Measurements from ENCODE around the gene RHOB.

RHOB gene

DNA sequence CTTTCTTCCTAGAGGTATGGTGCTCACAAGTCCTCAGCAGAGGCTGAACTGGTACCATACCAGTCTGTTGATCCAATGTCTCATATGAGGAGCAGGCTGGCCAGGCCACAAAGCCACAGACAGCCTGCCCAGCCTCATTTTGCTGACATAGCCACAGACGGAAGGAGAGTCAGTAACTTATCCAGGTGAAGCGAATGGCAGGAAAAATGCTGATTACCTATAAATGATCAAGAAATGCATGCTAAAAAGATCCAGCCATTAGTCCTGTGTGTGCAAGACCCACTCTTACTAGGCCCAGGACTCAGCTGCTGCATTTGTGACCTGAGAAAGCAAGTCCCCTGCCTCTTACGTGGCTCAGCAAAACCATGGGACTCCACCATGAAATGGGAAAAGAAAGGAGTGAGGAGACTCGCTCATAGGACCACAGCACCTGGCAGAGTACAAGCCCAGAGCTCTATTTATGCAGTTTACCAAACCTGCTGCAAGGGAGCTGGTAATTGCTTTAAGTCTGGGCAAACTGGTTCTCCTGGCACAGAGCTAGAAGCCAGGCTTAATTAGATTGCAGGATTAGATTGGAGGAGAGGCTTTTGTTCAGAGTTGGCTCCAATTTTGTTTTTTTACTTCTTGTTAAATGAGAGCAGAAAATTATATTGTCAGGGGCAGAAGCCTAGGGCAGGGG is 19.0 kb downstream of the RHOB start:
- H3K4me3 ChIP-seq (ENCODE audit: low read depth, low read length) = no peak overlapping the region
- TF ChIP-seq, protein P1, sequence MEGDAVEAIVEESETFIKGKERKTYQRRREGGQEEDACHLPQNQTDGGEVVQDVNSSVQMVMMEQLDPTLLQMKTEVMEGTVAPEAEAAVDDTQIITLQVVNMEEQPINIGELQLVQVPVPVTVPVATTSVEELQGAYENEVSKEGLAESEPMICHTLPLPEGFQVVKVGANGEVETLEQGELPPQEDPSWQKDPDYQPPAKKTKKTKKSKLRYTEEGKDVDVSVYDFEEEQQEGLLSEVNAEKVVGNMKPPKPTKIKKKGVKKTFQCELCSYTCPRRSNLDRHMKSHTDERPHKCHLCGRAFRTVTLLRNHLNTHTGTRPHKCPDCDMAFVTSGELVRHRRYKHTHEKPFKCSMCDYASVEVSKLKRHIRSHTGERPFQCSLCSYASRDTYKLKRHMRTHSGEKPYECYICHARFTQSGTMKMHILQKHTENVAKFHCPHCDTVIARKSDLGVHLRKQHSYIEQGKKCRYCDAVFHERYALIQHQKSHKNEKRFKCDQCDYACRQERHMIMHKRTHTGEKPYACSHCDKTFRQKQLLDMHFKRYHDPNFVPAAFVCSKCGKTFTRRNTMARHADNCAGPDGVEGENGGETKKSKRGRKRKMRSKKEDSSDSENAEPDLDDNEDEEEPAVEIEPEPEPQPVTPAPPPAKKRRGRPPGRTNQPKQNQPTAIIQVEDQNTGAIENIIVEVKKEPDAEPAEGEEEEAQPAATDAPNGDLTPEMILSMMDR (IDR thresholded peaks at IDR 0.05; ENCODE audit: low read depth, low read length) = no peak

GRCh38 chr2:20467789-20468548 is 21.1 kb downstream of the RHOB start:
- TF ChIP-seq, protein P1 (IDR thresholded peaks at IDR 0.05; ENCODE audit: low read depth, low read length) = no peak
- no peak overlapping the region for H3K4me3 ChIP-seq (ENCODE audit: low read depth, low read length)

GRCh38 chr2:20468549-20469500 is 22.0 kb downstream of the RHOB start:
- TF ChIP-seq, protein P1 (IDR thresholded peaks at IDR 0.05; ENCODE audit: low read depth, low read length) = no peak
- no peak overlapping the region for H3K4me3 ChIP-seq (ENCODE audit: low read depth, low read length)

DNA sequence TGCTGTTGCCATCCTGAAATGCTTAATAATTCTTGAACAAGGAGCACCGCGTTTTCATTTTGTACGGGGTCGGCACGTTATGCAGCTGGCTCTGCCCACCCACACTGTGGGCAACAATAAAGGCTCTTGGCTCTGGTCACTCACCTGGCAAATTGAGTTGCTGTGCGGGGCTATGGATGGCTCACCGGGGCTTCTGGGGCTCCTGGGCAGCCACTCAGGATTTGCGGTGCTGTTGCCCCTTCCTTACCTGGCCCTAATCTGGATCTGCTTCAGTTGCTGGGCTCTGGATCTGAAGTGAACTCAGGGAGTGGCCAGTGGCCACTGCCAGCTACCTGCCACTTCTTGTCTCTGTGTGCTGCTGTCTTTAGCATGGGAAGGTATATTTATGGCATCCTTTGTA is 22.7 kb downstream of the RHOB start:
- H3K4me3 ChIP-seq (ENCODE audit: low read depth, low read length) = no peak overlapping the region
- TF ChIP-seq, protein P1 (IDR thresholded peaks at IDR 0.05; ENCODE audit: low read depth, low read length) = no peak

- TF ChIP-seq, protein P1 (IDR thresholded peaks at IDR 0.05; ENCODE audit: low read depth, low read length) = no peak
- no peak overlapping the region for H3K4me3 ChIP-seq (ENCODE audit: low read depth, low read length)
Measured at GRCh38 chr2:20470211-20470610, 23.3 kb downstream of the RHOB start.

DNA sequence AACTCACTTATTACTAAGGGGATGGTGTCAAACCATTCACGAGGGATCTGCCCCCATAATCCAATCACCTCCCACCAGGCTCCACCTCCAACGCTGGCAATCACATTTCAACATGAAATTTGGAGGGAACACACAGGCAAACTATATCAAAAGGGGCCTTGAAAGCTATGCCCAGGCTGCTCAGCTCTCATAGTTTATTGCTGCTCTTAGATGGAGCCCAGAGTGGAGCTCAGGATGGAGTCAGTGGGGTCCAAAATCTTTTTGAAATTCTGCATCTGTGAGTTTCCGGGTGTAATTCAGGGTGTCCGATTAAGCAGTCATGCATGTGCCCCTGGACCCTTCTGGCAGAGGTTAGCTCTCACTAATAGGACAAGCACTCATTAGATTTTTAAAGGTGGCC is 24.3 kb downstream of the RHOB start:
- TF ChIP-seq, protein P1 (IDR thresholded peaks at IDR 0.05; ENCODE audit: low read depth, low read length) = no peak

More for the DNA sequence above, 24.3 kb downstream of the RHOB start:
- H3K4me3 ChIP-seq (ENCODE audit: low read depth, low read length) = no peak overlapping the region
